Right renal cortex interstitium (tissue), 3 donors: ENCODE results near the gene OTOF. TPM values are rescaled to one million over a fixed set of nuclear protein-coding genes. Genes with fewer than 3 reads are reported as not detected.

Experiments used
- DNase-seq, 3 donors: peaks; one replicate each; pipeline ENCODE4 v3.0.0-alpha.2; 2013; ENCODE audit warnings: low read depth in 3 of 3, low spot score in 2 of 3
- polyA plus RNA-seq, 3 donors: library from polyadenylated mRNA; unstranded; fragments of 120-200 nt; gene quantifications; one replicate each; pipeline ENCODE4 v1.2.1, GENCODE V29; 2013; ENCODE audit not compliant: insufficient read length in 3 of 3

The OTOF gene
- under 1 TPM; 0.11 to 0.14 (median 0.14) TPM for polyA plus RNA-seq

DNA sequence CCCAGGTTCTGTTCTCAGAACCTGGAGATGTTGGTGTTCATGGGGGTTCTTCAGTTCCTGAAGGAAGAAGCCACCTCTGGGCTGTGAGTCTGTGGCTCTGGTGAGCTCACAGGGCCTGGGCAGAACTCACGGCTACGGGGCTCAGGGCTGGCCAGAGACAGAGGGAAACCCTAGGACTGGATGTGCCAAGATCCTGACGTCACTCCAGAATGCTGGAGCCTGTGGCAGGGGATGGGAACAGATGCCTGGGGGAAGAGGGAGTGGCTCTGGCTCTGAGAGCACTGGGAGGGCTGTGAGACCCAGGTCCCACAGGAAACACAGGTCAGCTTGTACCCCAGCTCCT, at the start of gene OTOF:
Gene OTOF (minus strand): TSS at position 214 of the 343 bp plus-strand sequence.
- DNase-seq = no peak

DNA sequence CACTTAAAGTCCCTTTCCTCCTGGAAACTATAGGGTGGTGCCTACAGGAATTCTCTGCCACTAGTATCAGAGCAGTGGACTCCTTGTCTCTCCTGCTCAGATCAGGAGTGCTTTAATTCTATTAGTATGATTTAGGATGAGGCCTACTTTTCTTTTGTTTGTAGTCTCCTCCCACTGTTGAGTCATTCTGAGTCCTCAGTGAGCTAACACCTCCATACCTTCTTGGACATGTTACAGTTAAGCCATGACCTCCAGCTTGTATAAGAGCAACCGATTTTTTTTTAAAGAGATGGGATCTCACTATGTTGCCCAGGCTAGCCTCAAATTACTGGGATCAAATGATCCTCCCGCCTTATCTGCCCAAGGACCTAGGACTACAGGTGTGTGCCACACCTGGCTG, 48.7 kb upstream of the OTOF start:
- DNase-seq = no peak

DNA sequence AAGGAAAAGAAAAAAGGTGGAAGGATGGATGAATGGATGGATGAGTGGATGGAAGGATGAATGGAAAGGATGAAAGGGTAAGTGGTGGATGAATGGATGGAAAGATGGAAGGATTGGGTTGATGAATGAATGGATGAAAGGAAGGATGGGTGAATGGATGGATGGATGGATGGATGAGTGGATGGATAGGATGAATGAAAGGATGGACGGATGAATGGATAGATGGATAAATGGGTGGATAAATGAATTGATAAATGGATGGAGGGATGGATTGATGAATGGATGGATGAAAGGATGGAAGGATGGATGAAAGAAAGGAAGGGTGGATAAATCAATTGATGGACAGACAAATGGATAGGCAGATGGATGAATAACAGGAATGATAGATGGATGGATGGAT, 48.2 kb upstream of the OTOF start:
- DNase-seq = no peak

DNA sequence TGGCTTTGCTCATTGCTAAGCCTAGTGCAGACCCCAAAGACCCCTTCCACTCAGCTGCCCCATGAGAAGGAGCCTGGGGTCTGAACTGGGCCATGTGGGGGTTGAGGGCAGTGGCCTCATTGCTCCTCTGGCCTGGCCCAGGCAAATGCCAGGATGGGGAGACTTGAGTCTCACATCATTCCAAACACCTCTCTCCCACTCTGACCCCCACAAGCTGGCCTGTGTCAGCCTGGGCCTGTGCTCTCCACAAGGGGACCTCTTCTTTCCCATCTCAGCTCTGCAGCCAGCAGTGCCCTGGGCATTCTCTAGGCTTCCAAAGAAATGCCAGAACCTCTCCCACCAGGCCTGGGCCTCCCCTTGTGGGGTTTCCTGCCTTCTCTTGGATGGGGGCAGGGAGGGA, 45.8 kb upstream of the OTOF start:
- no peak for DNase-seq

DNA sequence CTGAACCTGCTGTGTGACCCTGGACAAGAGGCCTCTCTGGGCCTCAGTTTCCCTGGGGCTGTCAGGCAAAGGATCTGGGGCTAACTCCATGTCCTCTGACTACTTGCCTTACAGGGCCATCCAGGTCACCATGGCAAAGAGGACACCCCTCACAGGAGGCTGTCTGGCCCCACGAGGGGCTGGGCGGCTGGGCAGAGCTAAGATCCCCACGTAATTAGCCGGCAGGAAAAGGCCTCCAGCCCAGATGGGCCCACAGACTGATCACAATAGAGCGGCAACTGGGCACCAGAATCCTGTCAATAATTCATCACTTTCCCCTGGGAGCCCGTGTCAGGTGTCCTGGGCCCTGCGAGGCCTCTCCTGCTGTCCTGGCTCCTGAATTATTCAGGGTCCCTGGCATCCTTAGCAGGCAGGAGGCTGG, 44.8 kb upstream of the OTOF start:
- DNase-seq = no peak

DNA sequence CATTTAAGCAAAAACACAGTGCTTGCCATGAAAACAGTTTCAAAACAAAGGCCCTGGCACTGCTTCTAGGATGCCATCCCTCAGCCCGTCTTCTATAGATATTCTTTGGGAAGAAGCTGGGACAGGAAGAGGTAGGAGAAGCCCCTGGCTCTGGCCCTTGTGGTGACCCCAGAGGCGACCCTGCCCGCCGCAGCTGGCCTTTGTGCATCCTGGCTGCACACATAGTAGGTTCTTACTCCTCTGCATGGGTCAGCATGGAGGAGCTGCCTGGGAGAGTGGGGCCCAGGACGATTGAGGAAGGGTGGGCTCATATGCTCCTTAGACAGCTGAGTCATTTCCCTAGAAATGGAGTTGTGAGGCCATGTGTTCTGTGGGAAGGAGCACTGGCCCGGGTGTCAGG, 44.4 kb upstream of the OTOF start:
- DNase-seq = no peak

DNA sequence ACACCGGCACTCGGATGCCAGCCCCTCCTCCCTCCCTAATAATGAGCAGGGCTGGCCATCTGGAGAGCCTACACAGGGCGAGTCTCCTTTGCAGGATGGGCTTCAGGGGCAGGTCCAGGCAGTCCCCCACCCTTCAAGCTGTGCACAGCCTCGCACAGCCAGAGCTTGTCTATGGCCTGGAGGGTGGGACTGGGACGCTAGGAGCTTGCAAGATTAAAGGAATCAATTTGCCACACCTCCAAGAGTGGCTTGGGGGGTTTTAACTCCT, 43.9 kb upstream of the OTOF start:
- DNase-seq = no peak

DNA sequence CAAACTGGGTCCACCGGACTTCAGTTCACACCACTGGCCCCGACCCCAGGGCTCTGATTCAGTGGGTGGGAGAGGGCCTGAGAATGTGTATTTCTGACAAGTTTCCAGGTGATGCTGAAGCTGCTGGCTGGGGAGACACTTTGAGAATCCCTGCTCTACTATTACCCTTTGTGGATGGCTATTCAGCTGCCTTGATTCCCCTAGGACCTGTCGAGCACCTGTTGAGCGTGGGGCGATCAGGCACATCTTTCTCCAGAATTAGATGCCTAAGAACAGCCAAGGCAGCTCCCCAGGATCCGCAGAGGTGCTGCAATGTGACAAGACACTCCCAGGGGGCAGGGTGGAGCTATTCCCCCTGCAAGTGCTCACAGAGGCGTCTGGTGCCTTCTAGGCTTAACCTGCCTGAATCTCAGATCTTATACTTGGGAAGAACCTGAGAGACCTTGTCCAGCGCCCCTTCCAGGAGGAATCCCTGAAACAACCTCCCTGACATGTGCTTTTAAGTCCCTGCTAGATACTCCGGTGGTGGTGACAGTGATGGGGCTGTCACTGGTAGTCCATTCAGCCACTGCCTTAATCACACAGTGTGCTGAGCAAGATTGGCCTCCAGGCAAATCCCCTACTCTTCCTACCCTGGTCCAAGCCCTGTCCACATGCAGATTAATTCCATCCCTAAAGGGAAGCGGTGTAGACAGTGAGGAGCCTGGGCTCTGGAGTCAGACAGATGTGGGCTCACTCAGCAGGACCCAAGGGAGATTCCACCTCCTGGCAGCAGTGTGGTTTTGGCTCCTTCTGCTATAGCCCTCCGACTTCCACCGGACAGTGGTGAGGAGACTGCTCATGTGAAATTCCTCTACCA, 43.4 kb upstream of the OTOF start:
- DNase-seq = no peak

DNA sequence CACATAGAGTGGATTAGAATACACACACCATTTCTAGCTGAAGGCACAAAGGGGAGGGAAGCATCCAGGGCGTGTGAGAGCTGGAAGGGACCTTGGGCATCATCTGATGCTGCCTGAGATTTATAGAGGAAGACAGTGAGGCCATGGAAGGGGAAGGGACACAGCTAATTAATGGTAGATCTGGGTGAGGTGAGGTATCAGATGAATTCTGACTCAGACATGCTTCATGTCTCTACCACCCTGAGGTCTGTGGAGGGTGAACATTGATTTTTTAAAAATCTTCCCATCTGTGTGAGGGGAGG, 42.2 kb upstream of the OTOF start:
- DNase-seq = no peak

DNA sequence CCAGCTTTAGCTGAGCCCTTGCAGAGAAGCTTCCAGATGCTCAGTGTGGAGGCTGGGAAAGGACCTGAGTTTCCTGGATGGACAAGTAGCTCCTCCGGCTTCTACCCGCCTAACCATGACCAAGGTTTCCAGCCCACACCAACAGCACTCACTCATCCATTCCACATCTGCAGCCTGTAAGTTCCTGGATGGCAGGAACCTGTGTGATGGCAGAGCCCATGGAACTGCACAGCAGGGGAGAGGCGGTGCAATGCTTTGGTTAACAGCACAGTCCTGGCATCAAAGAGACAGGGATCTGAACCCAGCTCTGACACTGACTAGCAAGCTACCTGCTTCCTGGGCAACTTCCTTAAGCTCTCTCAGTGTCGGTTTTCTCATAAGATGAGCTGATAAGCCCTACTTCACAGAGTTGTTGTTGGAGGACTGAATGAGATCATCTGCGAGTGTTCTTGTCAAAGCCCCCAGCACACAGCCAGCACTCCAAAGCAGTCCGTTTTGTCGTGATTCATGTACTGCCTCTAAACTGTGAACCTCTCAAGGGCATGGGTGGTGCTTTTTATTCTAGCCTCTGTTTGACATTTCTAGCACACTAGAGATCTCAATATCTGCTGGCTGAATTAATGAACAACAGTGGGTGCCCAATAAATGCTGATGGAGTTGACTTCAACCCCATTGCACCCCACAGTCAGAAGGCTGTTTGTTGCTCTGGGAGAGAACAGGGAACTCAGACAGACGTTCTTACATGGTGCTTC, 41.6 kb upstream of the OTOF start:
- DNase-seq = no peak

DNA sequence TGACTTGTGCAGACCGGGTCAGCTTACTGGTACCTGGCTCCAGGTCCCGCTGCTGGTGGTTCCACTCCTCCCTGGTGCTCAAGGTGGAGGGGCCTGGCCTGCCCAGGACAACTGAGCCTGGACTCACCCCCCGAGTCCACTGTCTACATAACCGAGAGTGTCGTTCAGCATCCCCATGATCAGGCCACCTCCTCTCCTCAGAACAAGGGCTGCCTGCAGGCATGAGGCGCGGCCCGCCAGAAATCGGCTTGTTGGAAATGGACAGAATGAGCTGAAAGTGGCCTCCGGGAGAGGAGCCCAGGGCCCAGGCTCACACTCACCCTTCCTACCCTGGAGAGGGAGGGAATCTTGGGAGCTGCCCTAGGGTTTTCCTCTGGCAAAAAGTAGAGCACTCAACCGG, 38.9 kb upstream of the OTOF start:
- DNase-seq = no peak

DNA sequence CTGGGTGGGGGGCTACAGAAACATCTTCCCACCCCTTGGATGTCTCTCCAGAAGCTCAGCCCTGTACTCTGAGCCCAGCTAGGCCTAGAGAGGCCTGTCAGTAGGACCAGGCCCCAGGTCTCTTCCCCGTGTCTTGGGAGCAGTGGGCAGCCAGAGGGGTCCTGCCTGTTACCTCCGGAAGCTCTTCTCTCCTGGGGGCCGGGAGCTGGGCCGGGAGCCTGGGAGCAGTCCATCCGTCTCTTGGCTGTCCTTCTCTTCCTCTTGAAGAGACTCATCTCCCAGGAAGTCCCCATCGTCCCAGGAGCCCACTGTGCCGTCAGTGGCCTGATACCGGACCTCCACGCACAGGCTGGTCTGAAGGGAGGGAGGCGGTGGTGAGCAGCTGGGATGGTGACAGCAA, 38.3 kb upstream of the OTOF start:
- DNase-seq = no peak

DNA sequence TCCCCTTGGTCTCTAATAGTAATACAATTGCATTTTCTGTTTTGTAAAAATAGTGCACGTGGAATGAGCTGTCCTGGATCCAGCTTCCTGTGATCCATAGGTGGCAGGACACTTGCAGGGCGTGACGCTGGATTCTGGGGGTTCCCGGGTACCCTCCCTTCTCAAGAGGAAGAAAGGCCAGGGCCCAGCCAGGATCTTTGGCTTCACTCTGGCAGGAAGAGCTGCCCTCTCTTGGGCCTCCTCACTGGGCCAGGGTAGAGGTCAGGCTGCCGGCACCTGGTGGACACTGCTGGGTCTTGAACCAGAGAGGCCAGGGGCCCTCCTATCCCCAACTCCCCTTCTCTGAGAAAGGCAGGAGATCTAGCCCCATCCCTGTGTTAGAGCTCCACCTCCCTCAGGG, 37.8 kb upstream of the OTOF start:
- no peak for DNase-seq

DNA sequence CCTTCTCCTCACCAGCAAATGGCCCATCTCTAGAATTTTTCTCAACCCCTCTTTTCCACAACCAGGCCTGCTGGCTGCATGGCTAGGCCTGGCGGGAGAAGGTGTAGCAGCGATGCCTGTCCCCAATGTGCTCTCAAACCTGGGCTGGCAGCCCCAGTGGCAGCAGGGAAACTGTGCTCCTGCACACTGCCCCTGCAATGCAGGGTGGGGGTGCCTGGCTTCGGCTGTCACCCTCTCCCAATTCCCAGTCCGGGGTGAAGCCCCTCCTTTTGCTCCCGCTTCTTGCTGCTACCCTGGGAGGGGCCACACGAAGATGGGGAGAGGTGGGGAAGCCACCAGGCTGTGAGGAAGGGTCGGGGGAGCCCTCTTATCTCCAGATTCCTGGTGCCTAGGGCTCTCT, 36.1 kb upstream of the OTOF start:
- no peak for DNase-seq

DNA sequence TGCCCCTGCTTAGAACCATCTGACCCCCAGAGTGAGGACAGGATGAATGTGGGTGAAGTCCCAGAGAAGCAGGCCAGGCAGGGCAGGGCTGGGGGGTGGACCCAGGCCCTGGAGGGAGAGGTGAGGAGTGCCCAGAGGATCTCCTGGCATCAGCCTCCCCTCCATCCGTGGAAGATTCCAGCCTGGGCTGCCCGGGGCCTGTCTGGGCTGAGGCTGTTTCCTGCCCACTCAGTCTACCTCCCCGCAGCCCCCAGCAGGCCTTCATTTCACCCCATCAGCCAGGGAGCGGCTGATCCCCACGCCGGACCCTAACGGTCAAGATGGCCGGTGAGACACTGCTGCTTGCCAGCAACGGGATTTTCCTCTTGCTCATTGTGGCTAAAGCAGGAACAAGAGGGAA, 35.3 kb upstream of the OTOF start:
- no peak for DNase-seq

DNA sequence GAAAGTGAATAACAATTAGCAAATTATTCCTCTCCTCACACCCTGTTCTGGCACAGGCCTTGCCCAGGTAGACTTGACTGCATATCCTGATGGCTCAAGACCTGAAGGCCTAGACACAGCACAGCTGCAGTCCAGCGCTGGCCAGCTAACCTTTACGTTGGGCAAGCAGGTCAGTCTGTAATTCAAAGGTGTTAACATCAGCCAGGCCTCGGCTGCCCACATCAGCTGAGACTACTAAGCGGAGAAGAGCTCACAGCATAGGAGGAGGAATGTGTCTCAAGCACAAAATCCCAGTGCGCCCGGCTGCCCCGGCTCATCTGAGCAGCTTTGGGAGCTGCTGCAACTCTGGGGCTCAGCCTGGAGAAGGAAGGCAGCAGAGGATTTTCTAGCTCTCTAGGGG, 33.5 kb upstream of the OTOF start:
- DNase-seq = no peak

DNA sequence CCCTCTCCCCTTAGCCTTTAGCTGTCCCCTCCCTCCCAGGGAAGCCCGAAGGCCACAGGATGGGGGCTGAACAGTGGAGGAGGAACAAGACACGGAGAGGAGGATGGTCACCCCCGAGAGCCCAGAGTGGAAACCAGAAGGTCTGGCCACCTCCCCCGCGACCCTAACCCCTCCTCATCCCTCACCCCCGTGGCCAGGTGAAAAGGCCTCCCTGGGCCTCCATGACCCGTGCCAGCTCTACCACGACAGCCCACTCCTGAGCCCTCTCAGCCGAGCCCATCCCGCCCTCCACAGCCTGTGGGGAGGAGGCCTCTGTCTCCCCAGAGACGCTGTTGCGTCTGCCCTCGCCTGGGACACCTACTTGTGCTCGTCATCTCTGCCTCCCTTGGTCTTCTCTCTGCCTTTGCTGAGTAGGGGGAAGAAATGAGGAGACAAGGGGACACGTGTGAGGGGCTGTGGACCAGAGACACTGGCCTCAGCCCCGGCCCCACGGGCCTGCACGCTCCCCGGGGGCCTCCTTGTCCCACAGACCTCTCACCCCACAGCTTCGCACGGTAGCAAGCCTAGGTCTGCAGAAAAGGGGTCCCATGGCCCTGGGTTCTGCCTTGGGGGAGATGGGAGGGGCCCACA, 32.5 kb upstream of the OTOF start:
- no peak for DNase-seq

DNA sequence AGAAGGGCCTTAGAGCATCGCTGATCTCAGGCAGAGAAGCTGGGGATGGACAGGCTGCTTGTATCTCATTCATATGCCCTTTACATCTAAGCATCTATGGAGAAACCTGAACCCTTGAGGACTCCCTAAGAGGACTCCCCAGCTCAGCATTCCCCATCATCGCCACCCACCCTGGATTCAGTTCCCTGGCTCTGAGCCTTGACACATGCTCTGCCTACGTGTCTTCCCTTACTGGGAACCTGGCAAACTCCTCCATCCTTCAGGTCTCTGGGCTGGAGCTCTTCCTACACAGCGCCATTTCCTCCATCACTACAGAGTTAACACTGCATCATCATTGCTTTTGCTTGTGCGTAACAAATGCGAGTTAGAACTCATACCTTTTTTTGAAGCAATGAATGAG, 31.2 kb upstream of the OTOF start:
- no peak for DNase-seq

DNA sequence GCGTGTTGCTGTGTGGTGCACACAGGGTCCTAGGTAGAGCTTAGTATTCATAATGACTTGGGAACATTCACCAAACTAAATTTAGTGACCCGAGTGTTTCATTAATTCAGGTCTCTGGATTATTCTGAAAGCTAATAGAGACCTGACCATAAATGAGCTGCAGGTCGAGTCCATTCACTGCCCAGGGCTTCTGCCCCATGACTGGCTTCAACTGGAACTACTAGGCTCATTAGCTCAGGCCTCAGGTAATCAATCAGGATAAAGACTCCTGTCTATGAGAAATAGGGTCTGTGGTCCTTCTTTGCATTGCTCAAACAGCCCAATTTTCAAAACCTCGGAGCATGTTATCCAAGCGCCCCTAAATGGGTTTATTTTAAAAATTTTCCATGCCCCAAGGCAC, 30.0 kb upstream of the OTOF start:
- DNase-seq = no peak

DNA sequence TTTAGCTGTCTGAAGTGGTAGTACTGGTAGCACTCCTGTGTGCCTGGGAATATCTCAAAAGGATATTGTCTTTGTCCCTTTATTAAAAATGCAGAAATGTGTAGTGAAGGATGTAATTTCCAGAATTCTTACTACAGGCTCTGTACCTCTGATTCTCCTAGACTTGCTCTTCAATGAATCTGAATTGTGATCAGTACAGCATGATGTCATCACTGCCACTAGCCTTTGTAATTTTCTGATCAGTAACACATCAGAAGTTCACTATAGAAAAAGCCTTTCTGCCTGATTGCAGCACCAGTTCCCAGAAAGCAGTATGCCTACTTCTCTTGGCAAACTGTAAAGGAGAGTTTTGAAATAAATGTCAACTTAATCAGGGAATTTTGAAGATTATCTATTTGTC, 29.2 kb upstream of the OTOF start:
- DNase-seq = no peak

DNA sequence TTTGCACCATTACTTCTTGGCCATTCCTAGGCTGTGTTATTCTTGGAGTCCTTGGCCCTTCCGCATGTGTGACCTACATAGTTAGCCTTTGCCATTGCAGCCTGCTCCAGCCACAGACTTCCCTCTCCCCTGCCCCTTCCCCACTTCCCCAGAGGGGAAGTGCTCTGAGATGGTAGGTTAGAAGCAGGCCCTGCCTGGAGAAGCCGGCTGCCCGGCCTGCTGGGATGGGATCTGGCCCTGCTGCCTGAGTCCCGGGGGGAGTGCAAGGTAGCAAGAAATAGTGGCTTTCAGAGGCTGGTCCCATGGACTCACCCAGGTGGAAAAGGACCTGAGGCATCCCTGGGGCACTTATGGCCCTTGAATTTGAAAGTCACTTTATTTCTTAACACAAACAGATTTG, 28.4 kb upstream of the OTOF start:
- DNase-seq = no peak

DNA sequence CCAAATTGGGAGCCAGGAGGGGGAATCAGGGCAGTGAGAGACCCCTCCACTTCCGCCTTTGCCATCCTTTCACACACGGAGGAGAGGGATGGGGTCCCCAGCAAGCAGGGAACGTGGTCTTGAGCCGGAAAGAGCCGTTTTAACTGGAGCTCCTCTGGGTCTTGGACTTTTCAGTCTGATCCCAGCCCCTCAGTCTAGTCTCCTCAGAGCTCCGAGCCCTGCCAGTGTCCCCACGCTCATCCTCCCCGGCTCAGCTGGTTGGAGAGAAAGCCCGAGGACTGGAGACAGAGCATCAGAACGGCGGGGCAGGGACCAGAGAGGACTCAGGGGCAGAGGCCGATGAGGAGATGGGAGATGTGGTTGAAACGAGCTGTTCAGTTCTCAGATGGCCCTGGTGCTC, 26.1 kb upstream of the OTOF start:
- DNase-seq = no peak
